BJ (cell line): Measurements from ENCODE around the gene B3GALT5. TPM values are rescaled to one million over a fixed set of nuclear protein-coding genes. Genes with fewer than 3 reads are reported as not detected.

Source experiments
- CTCF ChIA-PET: fragments of 350-600 bp; formaldehyde crosslinking; extraction: SDS; loops from one replicate; lab custom pipeline; 2021; ENCODE audit warnings: antibody characterized with exemption, inconsistent platforms; lab: Yijun Ruan, JAX
- POLR2A ChIA-PET: fragments of 300-600 bp; sonication (Branson Sonifier 250); formaldehyde crosslinking; extraction: SDS; loops from one replicate; lab custom pipeline; 2021; ENCODE audit warnings: antibody characterized with exemption; lab: Charles Lee
- DNase-seq: peaks from one replicate; pipeline ENCODE4 v3.0.0-alpha.2; 2011; ENCODE audit warnings: low read depth
- H3K27me3 ChIP-seq: 2 replicates; pipeline ENCODE4 v1.6.0; 2011; ENCODE audit warnings: low read length; ENCODE audit not compliant: control insufficient read depth, insufficient read depth
- H3K36me3 ChIP-seq: 2 replicates; pipeline ENCODE4 v1.5.1; 2011; ENCODE audit warnings: low read length; ENCODE audit not compliant: control insufficient read depth, insufficient read depth
- H3K4me3 ChIP-seq: 2 replicates; pipeline ENCODE4 v1.5.1; 2011; ENCODE audit warnings: low read depth, mild to moderate bottlenecking, control low read depth, low read length
- polyA plus RNA-seq: library from polyadenylated mRNA; depleted of rRNA; stranded (reverse); fragments of >200 nt; gene quantifications from 2 replicates; pipeline ENCODE4 v1.2.3, GENCODE V29; 2011
- TF ChIP-seq, protein P1 (sequence below): IDR thresholded peaks from 2 replicates; pipeline ENCODE4 v1.5.1; 2011; ENCODE audit warnings: low read depth, mild to moderate bottlenecking, control low read depth, inconsistent platforms, low read length, moderate library complexity; ENCODE audit not compliant: insufficient read depth

B3GALT5 gene
- polyA plus RNA-seq, 1 experiment: 0.09 TPM

DNA sequence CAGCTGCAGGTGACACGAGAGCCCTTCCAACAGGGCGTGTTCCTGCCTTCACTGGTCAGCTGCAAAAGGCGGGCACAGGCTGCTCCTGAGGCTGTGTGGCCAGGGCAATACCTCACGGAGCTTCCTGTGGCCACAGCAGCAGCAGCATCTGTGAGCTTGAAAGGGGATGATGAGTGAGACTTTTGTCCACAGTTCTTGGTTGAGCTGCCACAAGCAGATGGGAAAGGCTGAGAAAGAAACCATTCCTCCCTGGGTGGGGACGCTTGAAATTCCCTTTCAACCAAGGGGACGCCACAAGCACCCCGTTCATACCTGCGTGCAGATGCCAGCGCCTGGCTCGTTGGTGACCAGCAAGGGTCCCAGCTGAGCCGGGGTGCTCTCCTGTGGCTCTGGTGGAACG, 37.6 kb downstream of the B3GALT5 start:
- POLR2A ChIA-PET: no interaction called here

DNA sequence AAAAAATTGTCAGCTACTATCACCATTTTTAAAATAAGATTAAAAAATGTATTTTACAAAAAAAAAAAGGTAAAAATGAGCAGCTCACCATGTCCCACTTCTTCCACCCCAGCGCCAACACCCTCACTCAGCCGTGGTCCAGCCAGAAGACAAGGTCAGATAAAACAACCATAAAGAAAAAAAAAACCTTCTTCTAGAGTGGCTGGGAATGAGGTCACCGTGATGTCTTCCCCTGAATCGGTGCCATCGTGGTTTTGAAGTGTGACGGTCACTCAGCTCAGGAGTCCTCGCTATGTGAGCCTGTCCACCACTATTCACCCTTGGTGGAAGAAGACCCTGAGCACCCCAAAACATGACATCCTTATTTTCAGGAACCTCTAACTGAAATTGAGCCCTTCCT, 38.1 kb downstream of the B3GALT5 start:
- POLR2A ChIA-PET: no interaction called here
- TF ChIP-seq, protein P1, sequence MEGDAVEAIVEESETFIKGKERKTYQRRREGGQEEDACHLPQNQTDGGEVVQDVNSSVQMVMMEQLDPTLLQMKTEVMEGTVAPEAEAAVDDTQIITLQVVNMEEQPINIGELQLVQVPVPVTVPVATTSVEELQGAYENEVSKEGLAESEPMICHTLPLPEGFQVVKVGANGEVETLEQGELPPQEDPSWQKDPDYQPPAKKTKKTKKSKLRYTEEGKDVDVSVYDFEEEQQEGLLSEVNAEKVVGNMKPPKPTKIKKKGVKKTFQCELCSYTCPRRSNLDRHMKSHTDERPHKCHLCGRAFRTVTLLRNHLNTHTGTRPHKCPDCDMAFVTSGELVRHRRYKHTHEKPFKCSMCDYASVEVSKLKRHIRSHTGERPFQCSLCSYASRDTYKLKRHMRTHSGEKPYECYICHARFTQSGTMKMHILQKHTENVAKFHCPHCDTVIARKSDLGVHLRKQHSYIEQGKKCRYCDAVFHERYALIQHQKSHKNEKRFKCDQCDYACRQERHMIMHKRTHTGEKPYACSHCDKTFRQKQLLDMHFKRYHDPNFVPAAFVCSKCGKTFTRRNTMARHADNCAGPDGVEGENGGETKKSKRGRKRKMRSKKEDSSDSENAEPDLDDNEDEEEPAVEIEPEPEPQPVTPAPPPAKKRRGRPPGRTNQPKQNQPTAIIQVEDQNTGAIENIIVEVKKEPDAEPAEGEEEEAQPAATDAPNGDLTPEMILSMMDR: no peak
- no peak for DNase-seq
- Histone ChIP-seq H3K36me3 (no peaks in the 10 kb centered on the region), H3K4me3 (no peak overlapping the region), H3K27me3 (no peaks in the 10 kb centered on the region)
- CTCF ChIA-PET: interaction anchor here (0.6 kb wide), 1 partner anchor 12 kb away, joined by 3 read pairs; no protein-coding TSS in a partner anchor

More for the DNA sequence above, 37.6 kb downstream of the B3GALT5 start:
- TF ChIP-seq, protein P1: no peak
- H3K4me3 ChIP-seq: no peak overlapping the region
- no peaks in the 10 kb centered on the region for H3K36me3 ChIP-seq
- CTCF ChIA-PET: interaction anchor here (0.6 to 0.8 kb wide), 2 partner anchors 12 to 23 kb away, joined by 3 read pairs; no protein-coding TSS in a partner anchor
- DNase-seq: no peak
- no peaks in the 10 kb centered on the region for H3K27me3 ChIP-seq

DNA sequence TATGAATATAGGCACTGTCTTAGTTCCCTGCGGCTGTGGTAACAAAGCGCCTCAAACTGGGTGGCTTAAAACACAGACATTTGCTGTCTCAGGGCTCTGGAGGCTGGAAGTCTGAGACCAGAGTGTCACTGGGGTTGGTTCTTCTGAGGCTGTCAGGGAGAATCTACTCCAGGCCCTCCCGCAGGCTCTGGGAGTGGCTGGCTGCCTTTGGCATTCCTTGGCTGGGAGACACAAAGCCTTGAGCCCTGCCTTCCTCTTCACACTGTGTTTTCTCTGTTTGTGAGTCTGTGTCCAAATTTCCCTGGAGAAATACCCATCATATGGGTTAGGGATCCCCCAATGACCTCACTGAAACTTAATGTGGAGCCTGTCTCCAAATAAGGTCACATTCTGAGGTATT, 38.5 kb downstream of the B3GALT5 start:
- CTCF ChIA-PET: no interaction called here
- no peaks in the 10 kb centered on the region for H3K36me3 ChIP-seq
- TF ChIP-seq, protein P1: no peak
- H3K27me3 ChIP-seq: no peaks in the 10 kb centered on the region
- no peak for DNase-seq
- POLR2A ChIA-PET: no interaction called here
- no peak overlapping the region for H3K4me3 ChIP-seq

DNA sequence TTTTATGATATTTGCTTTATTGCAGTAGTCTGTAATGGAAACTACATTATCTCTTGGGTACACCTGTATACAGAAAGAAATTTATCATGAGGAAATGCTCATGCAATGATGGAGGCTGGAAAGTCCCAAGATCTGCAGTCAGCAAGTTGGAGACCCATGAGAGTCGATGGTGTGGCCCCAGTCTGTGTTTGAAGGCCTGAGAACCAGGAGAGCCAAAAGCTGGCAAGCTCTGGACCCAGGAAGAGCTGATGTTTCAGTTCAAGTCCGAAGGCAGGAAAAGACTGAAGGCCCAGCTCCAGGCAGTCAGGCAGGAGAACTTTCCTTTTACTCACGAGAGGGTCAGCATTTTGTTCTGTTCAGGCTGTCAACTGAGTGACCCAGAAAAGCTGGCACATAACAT, 42.2 kb downstream of the B3GALT5 start:
- DNase-seq: no peak
- no peaks in the 10 kb centered on the region for H3K27me3 ChIP-seq
- TF ChIP-seq, protein P1: no peak
- POLR2A ChIA-PET: no interaction called here
- CTCF ChIA-PET: interaction anchor here (0.6 to 1.1 kb wide), 2 partner anchors 22 to 39 kb away, joined by 3 read pairs; no protein-coding TSS in a partner anchor
- H3K4me3 ChIP-seq: no peak overlapping the region
- H3K36me3 ChIP-seq: no peaks in the 10 kb centered on the region

DNA sequence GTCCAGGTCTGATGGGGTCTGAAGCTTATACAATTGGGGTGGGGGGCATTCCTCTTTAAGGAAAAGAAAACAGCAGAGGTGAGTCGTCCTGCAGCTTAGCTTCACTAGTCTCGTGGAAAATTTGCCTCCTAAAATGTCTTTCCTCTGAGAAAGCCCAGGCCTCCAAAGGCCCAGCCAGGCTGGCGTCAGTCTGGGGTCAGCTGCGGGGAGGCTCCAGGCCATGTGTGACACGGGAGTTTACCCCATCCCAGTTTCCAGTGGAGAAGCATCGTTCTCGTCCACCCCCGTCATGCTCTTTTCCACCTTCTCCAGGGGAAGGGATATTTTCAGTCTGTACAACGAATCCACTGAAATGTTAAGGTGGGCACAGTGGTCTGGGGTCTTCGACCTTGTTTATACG, 42.8 kb downstream of the B3GALT5 start:
- ChIA-PET POLR2A (no interaction called here), CTCF (interaction anchor here (0.6 to 1.1 kb wide), 2 partner anchors 21 to 40 kb away, joined by 3 read pairs; no protein-coding TSS in a partner anchor)
- no peak for DNase-seq
- no peak overlapping the region for H3K4me3 ChIP-seq
- no peaks in the 10 kb centered on the region for H3K27me3 ChIP-seq
- TF ChIP-seq, protein P1: no peak
- H3K36me3 ChIP-seq: no peaks in the 10 kb centered on the region
